GM19455 (cell line): Measurements from ENCODE around the gene STXBP5.

Experiments
- ATAC-seq: cut with Tn5 transposase; IDR thresholded peaks from one replicate; pipeline ENCODE4 v1.9.1; 2021; ENCODE audit not compliant: unreplicated experiment

STXBP5 gene

DNA sequence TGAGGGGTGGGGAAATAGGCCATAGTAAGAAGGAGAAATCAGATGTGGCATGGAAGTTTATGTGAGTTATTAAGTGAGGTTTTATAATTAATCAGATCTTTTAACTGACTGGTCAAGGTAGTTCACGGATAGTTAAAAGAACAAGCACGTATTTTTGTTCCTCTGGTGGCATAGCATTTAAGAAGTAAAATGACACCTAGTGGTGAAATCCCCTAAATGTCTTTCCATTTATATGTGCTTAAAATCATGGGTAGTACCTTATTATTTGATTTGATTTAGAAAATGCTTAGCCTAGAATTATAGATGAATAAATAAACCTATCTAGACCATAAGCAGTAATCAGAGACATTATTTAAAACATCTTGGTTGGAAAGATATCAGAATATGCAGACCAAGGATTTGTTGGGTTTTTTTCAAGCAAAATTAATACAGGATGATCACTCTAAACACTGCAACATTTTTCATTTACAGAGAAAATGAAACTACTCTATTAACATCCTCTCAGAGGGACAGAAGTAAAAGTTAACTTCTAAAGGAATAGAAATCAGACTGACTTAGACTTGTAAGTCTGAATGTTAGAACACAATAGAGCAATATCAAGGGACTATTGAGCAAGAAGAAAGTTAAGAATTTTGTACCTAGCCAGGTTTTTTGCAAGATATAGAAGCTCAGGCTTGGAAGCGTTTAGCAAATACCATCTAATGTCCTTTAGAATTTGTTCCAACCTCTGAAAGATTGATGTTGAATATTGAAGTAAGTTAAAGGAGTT is 81.1 kb downstream of the STXBP5 start:
- ATAC-seq, result no peak

DNA sequence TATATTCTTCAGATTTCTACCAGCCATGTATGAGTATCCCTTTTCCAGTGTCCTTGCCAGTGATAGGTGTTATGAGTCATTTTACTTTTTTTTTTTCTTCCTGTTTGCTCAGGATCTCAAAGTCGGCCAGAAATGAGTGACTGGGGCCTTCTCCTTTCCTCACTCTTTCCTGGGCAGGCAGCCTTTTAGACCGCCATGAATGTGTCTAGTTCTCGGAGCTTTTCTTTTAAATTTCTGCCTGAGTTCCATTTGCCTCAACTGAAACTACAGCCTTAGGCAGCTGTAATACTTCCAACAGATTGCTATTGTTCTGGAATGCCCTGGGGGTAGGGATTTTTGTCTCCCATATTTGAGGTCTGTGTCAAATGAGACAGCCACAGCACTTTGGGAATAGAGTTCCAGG is 83.7 kb downstream of the STXBP5 start:
- ATAC-seq, result no peak

DNA sequence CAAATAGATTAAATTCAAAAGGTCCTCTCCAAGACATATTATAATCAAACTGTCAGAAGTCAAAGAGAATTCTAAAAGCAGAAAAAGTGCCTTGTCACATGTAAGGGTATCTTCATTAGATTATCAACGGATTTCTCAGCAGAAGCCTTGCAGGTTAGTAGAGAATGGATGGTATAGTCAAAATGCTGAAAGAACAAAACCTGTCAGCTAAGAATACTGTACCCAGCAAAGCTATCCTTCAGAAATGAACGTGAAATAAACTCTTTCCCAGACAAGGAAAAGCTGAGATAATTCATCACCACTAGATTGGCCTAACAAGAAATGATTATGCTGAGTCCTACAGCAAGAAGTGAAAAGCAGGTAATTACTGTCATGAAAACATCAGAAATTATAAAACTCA is 92.9 kb downstream of the STXBP5 start:
- no peak for ATAC-seq

DNA sequence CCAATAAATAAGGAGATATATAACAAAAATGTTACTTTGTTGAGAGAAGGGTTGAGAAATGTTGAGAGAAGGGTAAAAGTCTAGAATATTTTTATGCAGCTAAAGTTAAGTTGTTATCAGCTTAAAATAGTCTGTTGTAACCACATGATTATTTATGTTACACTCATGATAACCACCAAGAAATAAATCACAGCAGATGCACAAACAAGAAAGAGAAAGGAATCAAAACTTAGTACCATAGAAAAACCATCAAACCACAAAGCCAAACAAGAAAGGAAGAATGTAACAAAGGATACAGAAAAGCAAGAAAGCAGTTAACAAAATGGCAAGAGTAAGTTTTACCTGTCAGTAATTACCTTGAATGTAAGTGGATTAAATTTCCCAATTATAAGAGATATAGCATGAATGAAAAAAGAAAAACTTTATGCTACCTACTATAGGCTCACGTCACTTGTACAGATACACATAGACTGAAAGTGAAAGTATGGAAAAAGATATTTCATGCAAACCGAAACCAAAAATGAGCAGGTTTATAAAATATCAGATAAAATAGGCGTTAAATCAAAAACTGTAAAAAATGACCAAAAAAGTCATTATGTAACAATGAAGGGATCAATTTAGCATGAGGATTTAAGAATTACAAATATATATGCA is 93.6 kb downstream of the STXBP5 start:
- ATAC-seq, result no peak

DNA sequence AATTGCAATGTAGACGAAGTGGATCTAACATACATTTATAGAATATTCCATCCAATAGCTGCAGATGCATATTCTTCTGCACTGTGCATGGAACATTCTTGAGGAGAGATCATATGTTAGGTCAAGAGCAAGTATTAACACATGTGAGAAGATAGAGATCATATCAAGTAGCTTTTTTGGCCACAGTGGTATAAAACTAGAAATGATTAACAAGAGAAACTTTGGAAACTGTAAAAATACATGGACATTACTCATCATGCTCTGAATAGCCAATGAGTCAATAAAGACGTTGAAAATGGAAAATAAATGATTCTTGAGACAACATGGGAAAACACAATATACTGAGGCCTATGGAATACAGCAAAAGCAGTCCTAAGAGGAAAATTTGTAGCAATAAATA is 94.2 kb downstream of the STXBP5 start:
- ATAC-seq, result no peak

DNA sequence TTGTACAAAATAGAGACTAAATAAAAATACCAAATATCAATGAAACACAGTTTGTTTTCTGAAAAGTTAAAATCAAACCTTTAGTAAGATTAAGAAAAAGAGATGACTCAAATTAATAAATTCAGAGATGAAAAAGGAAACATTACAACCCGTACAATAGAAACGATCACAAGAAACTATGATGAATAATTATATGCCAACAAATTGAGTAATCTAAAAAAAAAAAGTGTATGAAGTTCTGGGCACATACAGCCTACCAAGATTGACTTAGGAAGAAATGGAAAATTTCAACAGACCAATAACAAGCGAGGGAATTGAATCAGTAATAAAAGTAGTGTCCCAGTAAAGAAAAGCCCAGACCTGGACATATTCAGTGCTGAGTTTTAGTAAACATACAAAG is 94.8 kb downstream of the STXBP5 start:
- ATAC-seq, result no peak

DNA sequence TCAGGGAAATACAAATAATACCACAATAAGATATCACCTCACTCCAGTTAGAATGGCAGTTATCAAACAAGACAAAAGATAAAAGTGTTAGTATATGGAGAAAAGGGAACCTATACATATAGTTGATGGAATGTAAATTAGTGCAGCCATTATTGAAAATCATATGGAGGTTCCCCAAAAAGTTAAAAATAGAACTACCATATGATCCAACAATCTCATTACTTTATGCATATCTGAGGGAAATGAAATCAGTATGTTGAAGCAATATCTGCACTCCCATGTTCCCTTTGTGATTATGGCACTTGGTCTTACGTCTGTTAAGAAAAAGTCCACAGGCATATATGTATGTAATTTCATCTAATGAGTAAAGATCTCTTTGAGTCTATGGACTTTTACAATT is 96.9 kb downstream of the STXBP5 start:
- no peak for ATAC-seq

DNA sequence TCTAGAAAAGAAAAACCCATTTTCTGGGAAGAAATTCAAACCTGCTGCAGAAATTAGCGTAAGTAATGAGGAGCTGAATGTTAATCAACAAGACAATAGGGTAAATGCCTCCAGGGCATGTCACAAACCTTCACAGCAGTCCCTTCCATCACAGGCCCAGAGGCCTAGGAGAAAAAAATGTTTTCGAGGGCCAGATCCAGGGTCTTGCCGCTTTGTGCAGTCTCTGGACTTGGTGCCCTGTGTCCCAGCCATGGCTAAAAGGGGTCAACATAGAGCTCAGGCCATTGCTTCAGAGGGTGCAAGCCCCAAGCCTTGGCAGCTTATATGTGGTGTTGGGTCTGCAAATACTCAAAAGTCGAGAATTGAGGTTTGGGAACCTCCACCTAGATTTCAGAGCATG is 99.8 kb downstream of the STXBP5 start:
- ATAC-seq, result no peak

DNA sequence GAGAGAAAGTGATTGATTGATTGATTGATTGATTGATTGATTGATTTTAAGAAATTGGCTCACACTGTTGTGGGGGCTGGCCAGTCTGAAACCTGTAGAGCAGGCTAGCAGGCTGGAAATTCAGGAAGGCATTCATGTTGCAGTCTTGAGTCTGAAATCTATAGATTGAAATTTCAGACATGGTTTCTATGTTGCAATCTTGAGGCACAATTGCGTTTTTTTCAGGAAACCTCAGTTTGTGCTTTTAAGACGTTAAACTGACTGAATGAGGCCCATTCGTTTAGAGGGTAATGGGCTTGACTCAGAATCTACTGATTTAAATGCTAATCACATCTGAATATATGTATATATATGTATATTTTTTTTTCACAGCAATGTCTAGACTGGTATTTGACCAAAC is 106.3 kb downstream of the STXBP5 start:
- no peak for ATAC-seq

DNA sequence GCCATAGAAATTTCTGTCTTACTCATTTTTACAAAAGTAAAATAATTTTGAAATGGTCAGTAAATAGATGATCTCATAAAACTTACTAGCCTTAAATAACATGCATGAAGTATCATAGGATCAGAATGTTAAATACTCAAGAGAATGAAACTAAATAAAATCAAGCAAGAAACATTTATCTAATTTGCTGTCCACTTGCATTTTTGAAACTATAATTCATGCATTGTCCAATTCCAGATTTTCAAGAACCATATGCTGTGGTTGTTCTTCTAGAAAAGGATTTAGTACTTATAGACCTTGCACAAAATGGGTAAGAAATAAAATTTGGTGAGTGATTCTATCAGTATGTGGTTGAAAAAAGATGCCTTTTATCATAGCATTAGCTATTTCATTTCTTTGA is 107.0 kb downstream of the STXBP5 start:
- no peak for ATAC-seq

DNA sequence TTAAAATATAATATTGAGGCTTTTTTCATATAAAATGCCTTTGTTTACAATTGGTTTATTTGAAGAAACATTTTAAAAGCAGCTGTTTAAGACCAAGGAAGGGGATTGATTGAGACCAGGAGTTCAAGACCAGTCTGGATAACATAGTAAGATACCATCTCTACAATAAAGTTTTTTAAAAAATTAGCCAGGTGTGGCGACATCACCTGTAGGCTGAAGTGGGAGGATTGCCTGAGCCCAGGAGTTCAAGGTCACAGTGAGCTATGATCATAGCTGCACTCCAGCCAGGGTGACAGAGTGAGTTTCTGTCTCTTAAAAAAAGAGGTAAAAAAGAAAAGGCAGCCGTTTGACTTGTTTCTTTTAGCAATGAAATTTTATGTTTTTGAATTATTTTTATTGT is 117.0 kb downstream of the STXBP5 start:
- ATAC-seq, result no peak

DNA sequence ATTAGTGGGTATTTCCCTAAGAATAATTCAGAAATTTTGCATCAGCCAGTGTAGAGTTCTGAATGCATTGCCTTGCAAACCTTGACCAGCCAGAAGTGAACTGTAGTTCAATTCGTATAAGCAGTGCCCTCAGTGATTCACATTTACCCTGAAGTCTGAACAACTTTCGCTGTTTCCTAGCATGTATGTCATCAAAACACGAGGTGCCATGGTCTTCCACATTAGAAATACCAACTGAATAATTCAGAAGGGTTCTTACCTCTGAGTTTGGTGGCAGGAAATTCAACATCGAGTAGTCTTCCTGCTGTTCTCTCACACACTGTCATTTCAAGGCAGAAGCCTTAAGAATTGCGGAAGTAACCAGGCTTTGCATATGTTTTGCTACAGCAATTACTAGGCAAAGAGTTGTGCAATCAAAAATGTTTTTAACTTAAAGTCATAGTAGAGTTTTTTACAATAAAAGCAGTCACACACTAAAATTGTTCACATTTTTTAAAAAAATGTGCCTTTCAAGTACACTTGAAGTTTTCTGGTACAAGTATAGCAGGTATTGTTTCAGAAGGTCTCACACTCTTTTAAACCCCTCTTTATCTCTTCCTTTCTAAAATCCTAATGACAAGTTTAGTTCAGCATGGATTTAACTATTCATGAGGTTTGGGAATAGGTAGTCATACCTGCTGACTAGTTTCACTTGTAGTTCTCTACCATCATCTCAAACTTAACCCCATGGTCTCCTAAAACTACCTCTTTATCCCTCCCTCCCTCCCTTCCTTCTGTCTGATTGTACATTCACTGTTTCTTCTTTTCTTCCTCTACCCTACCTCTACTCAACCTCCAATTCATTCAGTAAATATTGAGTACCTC is 118.3 kb downstream of the STXBP5 start:
- ATAC-seq, result peak; percentile 97

DNA sequence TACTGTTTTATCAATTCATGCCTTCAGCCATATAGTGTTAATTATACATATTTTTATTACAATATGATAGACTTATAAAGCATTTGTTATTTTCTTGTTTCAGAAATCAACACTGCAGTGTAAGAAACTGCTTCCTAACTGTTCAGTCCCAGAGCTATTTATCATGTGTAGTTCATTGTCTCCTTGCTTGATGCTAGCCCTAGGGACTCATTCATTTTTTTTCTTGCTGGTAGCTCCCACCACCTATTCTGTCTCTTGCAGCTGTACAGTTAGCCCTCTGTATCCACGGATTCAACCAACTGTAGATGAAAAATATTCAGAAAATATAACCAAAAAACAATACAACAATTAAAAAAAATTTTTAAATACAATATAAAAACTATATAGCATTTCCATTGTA is 121.3 kb downstream of the STXBP5 start:
- ATAC-seq, result no peak

DNA sequence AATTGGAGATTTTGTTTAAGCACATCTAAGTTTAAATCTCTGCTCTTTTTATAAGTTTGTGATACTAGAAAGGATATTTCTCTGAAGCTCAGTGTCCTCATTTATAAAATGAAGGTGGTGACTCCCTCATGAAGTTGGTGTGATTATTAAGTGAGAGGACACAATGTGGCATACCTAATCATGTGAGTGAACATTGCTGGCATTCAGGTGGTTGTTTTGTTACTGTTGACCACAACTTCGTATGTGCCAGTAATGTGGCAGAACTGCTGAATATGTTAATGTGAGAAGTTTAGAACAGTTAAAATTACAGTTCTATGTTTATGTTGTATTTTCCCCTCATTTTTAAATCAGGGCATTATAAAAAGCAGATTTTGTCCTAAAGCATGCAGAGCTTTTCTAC is 127.2 kb downstream of the STXBP5 start:
- ATAC-seq, result no peak

DNA sequence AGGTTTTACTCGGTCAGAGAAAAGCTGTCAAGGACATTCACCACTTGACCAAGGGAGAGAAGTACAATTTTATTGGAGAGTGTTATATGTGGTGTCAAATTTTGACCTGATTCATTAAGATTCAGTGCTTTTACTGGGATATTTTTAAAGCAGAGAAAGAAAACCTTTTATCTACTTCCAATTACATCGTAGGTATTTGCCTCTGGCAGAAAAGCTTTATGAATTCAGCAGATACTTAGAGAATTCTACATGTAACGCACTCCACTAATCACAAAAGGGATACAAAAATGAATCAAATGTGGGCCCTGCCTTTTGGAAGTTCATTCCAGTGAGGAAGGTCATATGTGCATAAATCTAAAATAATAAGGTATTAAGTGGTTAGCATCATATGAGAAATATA is 133.7 kb downstream of the STXBP5 start:
- ATAC-seq, result no peak

DNA sequence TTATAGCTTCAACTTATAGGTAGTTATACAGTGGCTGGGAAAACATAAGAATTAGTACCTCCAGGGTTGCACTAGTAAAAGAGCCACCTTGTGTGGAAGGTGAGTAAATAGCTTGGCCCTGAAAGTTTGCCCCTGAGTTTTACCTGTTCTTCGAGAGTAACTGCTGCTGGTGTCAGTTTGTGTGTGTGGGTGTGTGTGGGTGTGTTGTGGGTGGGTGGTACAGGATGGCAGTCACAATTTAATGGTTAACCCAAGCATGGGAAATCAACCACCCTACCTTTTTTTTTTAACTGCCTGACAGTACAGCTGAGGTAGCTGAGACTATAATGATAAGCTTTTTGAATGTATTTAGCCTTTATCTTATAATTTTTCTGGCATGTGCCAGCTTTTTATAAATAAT is 137.3 kb downstream of the STXBP5 start:
- no peak for ATAC-seq

DNA sequence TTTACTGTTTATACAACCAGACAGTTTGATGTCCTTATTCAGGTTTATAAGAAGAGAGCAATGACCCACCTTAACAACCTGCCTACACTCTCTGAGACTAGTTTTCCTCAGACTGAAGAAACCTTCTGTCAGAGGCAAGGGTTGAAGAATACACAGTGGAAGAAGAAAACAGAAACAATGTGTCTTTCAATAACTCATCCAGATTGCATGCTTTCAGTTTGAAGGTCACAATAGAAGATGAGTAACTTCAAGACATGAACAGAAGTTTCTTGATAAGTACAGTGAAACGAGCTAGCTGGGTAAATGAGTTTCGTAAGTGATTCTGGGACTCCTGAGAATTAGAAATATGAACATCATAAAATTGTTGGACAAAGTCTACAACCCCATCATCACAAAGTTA is 141.7 kb downstream of the STXBP5 start:
- no peak for ATAC-seq

DNA sequence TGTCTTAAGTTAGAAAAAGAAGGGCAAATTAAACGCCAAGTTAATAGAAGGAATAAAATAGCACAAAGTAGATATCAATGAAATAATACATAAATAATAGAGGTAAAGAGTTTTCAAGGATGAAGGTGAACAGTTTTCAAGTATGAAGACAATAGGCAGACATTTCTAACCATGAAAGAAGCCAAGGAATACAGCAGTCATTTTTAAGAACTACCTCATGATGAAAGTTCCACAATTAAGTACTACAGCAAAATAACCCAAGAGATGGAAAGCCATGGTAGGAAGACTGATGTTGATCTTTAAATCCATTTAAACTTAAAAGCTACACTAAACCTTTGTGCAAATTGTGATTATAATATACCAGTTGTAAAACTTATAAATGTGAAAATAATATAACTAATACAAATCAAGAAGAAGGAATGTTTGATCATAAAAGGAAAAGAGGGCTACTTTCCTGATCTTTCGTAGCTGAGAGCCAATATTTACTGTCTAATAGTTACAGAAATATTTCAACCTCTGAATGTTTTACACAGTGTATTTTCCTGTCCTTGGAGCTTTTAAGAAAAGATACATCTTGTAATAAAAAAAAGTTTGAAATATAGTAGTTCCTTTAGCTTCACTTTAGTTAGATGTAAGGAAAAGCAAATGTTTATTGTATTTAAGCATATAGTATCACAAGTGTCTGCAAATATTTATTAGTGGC is 143.1 kb downstream of the STXBP5 start:
- ATAC-seq, result no peak

DNA sequence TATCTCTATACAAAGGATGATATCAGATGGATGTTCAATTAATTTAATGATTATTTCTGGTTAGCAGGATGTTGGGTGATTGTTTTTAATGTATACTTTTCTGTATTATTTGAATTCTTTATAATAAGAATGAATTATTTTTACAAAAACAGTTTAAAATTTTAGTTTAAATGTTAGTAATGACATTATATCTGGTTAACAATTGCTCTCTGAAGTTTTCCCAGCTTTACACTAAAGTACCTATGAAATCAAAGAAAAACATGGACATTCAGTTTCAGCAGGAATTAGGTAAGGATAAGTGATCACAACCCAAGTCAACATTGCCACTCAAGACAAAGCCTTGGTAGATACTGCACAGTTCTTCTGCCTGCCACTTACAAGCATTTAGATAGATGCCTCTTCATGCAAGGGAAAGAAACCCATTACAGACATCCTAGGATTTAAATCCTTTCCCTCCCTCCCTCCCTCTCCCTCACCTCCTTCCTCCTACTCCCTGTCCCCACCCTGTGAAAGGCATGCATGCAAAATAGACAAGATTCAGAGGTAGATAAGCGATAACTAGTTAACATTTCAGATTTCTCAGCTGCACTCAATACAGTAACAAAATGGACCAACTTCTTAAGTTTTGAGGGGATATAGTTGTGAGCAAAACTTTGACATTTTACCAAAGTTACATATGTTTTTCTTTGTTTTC is 143.8 kb downstream of the STXBP5 start:
- no peak for ATAC-seq

DNA sequence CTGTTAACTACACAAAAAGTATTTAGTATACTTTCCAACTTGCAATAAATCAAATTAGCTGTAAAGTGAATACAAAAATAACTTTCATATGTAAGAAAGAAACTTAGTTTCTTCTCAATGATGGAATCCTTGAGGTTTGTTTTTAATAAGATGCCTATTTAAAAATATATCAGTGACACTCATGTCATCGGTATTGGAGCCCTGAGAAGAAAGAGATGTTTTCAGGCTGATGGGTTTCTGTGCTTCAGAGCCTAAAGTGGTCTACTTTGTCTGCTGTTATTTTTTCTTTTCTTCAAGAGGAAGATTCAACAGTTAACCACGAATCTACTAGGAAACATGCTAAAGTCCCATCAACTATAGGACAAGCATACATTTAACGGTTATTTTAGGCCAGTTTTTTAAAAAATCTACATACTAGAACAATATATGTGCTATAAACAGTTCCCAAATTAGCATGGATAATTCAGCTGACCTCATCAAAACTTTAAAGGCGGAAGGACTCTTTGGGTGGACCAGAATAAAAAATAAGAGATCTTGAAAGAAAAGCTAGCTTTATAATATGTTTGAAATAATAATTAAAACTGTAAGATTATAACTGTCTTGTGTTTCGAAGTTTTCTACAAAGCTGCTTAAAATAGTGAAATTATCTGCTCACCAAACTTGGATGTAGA is 157.2 kb downstream of the STXBP5 start:
- no peak for ATAC-seq
